Peyer's patch (tissue), 4 donors: ENCODE measurements around the gene FAM204A. TPM values are rescaled to one million over a fixed set of nuclear protein-coding genes. Genes with fewer than 3 reads are reported as not detected.

ENCODE experiments used
- DNase-seq, 3 donors: peaks; one replicate each; pipeline ENCODE4 v3.0.0-alpha.2; 2017 to 2019
- H3K27ac ChIP-seq, 4 donors: fragments of 200-600 bp; sonication (generic); one replicate each; pipeline ENCODE4 v1.5.1; 2016 to 2019
- H3K27me3 ChIP-seq, 2 donors: fragments of 200-600 bp; sonication (generic); one replicate each; pipeline ENCODE4 v1.5.1; 2019
- H3K36me3 ChIP-seq, 3 donors: fragments of 200-600 bp; sonication (generic); one replicate each; pipeline ENCODE4 v1.5.1; 2016 to 2019
- H3K4me1 ChIP-seq, 4 donors: fragments of 200-600 bp; sonication (generic); one replicate each; pipeline ENCODE4 v1.5.1; 2016 to 2019
- H3K4me3 ChIP-seq, 4 donors: fragments of 200-600 bp; sonication (generic); 1 replicate in 3 of 4; 2 replicates in 1 of 4; pipeline ENCODE4 v1.5.1; 2016 to 2019; ENCODE audit warnings: mild to moderate bottlenecking in 1 of 4
- H3K9me3 ChIP-seq, 4 donors: fragments of 200-600 bp; sonication (generic); one replicate each; pipeline ENCODE4 v1.5.1; 2016 to 2019; ENCODE audit warnings: mild to moderate bottlenecking in 1 of 4
- CTCF ChIP-seq, 6 experiments: fragments of 450-650 bp in 4 of 6; fragments of 200-600 bp in 2 of 6; sonication (generic) in 1 of 6; IDR thresholded peaks; one replicate each; pipeline ENCODE4 v1.5.1; 2017 to 2019; ENCODE audit warnings: antibody characterized with exemption in 6 of 6, mild to moderate bottlenecking in 3 of 6, moderate library complexity in 1 of 6
- POLR2A ChIP-seq, 2 donors: fragments of 450-650 bp; IDR thresholded peaks; one replicate each; pipeline ENCODE4 v1.5.1; 2017; ENCODE audit warnings: antibody characterized with exemption in 2 of 2, mild to moderate bottlenecking in 2 of 2, moderate library complexity in 2 of 2
- total RNA-seq, 4 donors: library from RNA; depleted of rRNA; stranded (reverse); fragments of >200 nt; gene quantifications; one replicate each; pipeline ENCODE4 v1.1.0, GENCODE V29; 2016

Gene FAM204A
- total RNA-seq, 4 donors from 2014 or later: 18.4 to 68.5 (median 23.8) TPM

GRCh38 chr10:118370499-118370898 lies 28.4 kb upstream of the FAM204A start:
- TF ChIP-seq POLR2A (IDR thresholded peaks at IDR 0.05): no peak
- TF ChIP-seq CTCF (IDR thresholded peaks at IDR 0.05): no peak
- Histone ChIP-seq H3K9me3 (no peaks in the 10 kb centered on the region), H3K27ac (no peak overlapping the region), H3K36me3 (no peaks in the 10 kb centered on the region), H3K4me3 (no peak overlapping the region), H3K4me1 (no peaks in the 10 kb centered on the region), H3K27me3 (no peaks in the 10 kb centered on the region)
- DNase-seq: no peak

- Histone ChIP-seq H3K27ac (no peak overlapping the region), H3K36me3 (no peaks in the 10 kb centered on the region), H3K9me3 (no peaks in the 10 kb centered on the region), H3K27me3 (no peaks in the 10 kb centered on the region), H3K4me1 (no peaks in the 10 kb centered on the region), H3K4me3 (no peak overlapping the region)
- TF ChIP-seq CTCF (IDR thresholded peaks at IDR 0.05): no peak
- no peak for TF ChIP-seq POLR2A (IDR thresholded peaks at IDR 0.05)
- no peak for DNase-seq
Observed at GRCh38 chr10:118369641-118370205, 27.6 kb upstream of the FAM204A start.

- no peak for DNase-seq
- Histone ChIP-seq H3K36me3 (no peaks in the 10 kb centered on the region), H3K27me3 (no peaks in the 10 kb centered on the region), H3K27ac (no peak overlapping the region), H3K4me1 (no peaks in the 10 kb centered on the region), H3K9me3 (no peaks in the 10 kb centered on the region), H3K4me3 (no peak overlapping the region)
- TF ChIP-seq POLR2A (IDR thresholded peaks at IDR 0.05): no peak
- TF ChIP-seq CTCF (IDR thresholded peaks at IDR 0.05): no peak
Observed at GRCh38 chr10:118365702-118366101, 23.6 kb upstream of the FAM204A start.

- H3K4me3 ChIP-seq: no peak overlapping the region
- no peak overlapping the region for H3K27ac ChIP-seq
- H3K4me1 ChIP-seq: no peaks in the 10 kb centered on the region
- H3K27me3 ChIP-seq: no peaks in the 10 kb centered on the region
- H3K9me3 ChIP-seq: no peaks in the 10 kb centered on the region
- no peak for TF ChIP-seq CTCF (IDR thresholded peaks at IDR 0.05)
- no peak for TF ChIP-seq POLR2A (IDR thresholded peaks at IDR 0.05)
- DNase-seq: no peak
- H3K36me3 ChIP-seq: no peaks in the 10 kb centered on the region
Observed at GRCh38 chr10:118362103-118362502, 20.0 kb upstream of the FAM204A start.

GRCh38 chr10:118358327-118358726 lies 16.2 kb upstream of the FAM204A start:
- no peaks in the 10 kb centered on the region for H3K4me1 ChIP-seq
- DNase-seq: no peak
- no peaks in the 10 kb centered on the region for H3K36me3 ChIP-seq
- H3K27me3 ChIP-seq: no peaks in the 10 kb centered on the region
- H3K9me3 ChIP-seq: no peaks in the 10 kb centered on the region
- no peak overlapping the region for H3K4me3 ChIP-seq
- TF ChIP-seq POLR2A (IDR thresholded peaks at IDR 0.05) (no peak), CTCF (IDR thresholded peaks at IDR 0.05) (no peak)
- no peak overlapping the region for H3K27ac ChIP-seq

- no peaks in the 10 kb centered on the region for H3K36me3 ChIP-seq
- no peak overlapping the region for H3K4me3 ChIP-seq
- H3K27ac ChIP-seq: no peak overlapping the region
- TF ChIP-seq POLR2A (IDR thresholded peaks at IDR 0.05) (no peak), CTCF (IDR thresholded peaks at IDR 0.05) (no peak)
- H3K27me3 ChIP-seq: no peaks in the 10 kb centered on the region
- DNase-seq: no peak
- H3K4me1 ChIP-seq: no peaks in the 10 kb centered on the region
- no peaks in the 10 kb centered on the region for H3K9me3 ChIP-seq
Observed at GRCh38 chr10:118357841-118358240, 15.7 kb upstream of the FAM204A start.
